PC-3 (cell line): Measurements from ENCODE around the gene LAT. TPM values are rescaled to one million over a fixed set of nuclear protein-coding genes. Genes with fewer than 3 reads are reported as not detected.

Source experiments
- ATAC-seq: fragments of 200-7000 bp; cut with Tn5 transposase; 2 replicates; pipeline ENCODE4 v1.9.1; 2020; ENCODE audit warnings: mild to moderate bottlenecking, moderate library complexity
- BruUV-seq: library from RNA; stranded (reverse); fragments of 400-500 nt; replicated peaks from 2 replicates; lab custom pipeline; 2021; lab: Mats Ljungman, UMichigan
- CTCF ChIA-PET: fragments of 300-600 bp; sonication (Branson Sonifier 250); formaldehyde crosslinking; loops from one replicate; lab custom pipeline; 2022; ENCODE audit warnings: antibody characterized with exemption; lab: Charles Lee
- POLR2A ChIA-PET: fragments of 300-600 bp; sonication (Branson Sonifier 250); formaldehyde crosslinking; loops from one replicate; lab custom pipeline; 2022; ENCODE audit warnings: antibody characterized with exemption; ENCODE audit not compliant: unreplicated experiment; lab: Charles Lee
- DNase-seq: peaks from one replicate; pipeline ENCODE4 v3.0.0-alpha.2; 2015
- H2AFZ ChIP-seq: fragments of 300-600 bp; sonication (generic); 2 replicates; pipeline ENCODE4 v1.6.0; 2016; ENCODE audit warnings: antibody characterized with exemption, low read length
- H3F3A ChIP-seq: fragments of 300-600 bp; sonication (generic); one replicate; pipeline ENCODE4 v1.6.0; 2017; ENCODE audit warnings: antibody characterized with exemption, low read length, control low read depth, mild to moderate bottlenecking; ENCODE audit not compliant: unreplicated experiment
- H3K27ac ChIP-seq: fragments of 300-600 bp; sonication (generic); 2 replicates; pipeline ENCODE4 v1.5.1; 2016; ENCODE audit warnings: mild to moderate bottlenecking, low read length
- H3K27me3 ChIP-seq: fragments of 300-600 bp; sonication (generic); 2 replicates; pipeline ENCODE4 v1.6.1; 2016; ENCODE audit warnings: low read length, mixed read lengths
- H3K36me3 ChIP-seq: fragments of 300-600 bp; sonication (generic); 2 replicates; pipeline ENCODE4 v1.6.1; 2016; ENCODE audit warnings: low read depth, mixed run types, low read length, mixed read lengths
- H3K4me1 ChIP-seq: fragments of 300-600 bp; sonication (generic); 2 replicates; pipeline ENCODE4 v1.5.1; 2016; ENCODE audit warnings: low read length; ENCODE audit not compliant: insufficient read depth
- H3K4me2 ChIP-seq: fragments of 300-600 bp; sonication (generic); 2 replicates; pipeline ENCODE4 v1.6.0; 2016; ENCODE audit warnings: low read length
- H3K4me3 ChIP-seq: fragments of 300-600 bp; sonication (generic); 2 replicates; pipeline ENCODE4 v1.5.1; 2016; ENCODE audit warnings: mild to moderate bottlenecking, low read length, mixed read lengths
- H3K79me2 ChIP-seq: fragments of 300-600 bp; sonication (generic); 2 replicates; pipeline ENCODE4 v1.6.1; 2017; ENCODE audit warnings: low read length, mixed read lengths
- H3K9ac ChIP-seq: fragments of 300-600 bp; sonication (generic); 2 replicates; pipeline ENCODE4 v1.6.0; 2016; ENCODE audit warnings: mild to moderate bottlenecking, low read length
- H3K9me2 ChIP-seq: fragments of 300-600 bp; sonication (generic); replicated peaks from 2 replicates; pipeline ENCODE4 v1.6.1; 2016; ENCODE audit warnings: mixed run types, low read length, mixed read lengths
- H3K9me3 ChIP-seq: fragments of 300-600 bp; sonication (generic); 2 replicates; pipeline ENCODE4 v1.6.1; 2016; ENCODE audit warnings: low read length, mixed read lengths
- H4K20me1 ChIP-seq: fragments of 300-600 bp; sonication (generic); 2 replicates; pipeline ENCODE4 v1.6.1; 2016; ENCODE audit warnings: low read length, mixed read lengths
- EZH2 ChIP-seq: fragments of 300-600 bp; sonication (generic); IDR thresholded peaks from one replicate; pipeline ENCODE4 v1.6.1; 2017; ENCODE audit warnings: antibody characterized with exemption, mild to moderate bottlenecking, low read length; ENCODE audit not compliant: unreplicated experiment
- EZH2phosphoT487 ChIP-seq: fragments of 300-600 bp; sonication (generic); IDR thresholded peaks from 2 replicates; pipeline ENCODE4 v1.6.1; 2018; ENCODE audit warnings: mild to moderate bottlenecking, antibody characterized with exemption, low read length, borderline replicate concordance
- intact Hi-C: fragments of 100-400 bp; cut with micrococcal nuclease; formaldehyde crosslinking; loops from 2 replicates; pipeline ENCODE4 v1.9.0; 2023
- total RNA-seq: library from RNA; depleted of rRNA; stranded (reverse); fragments of >200 nt; gene quantifications from 2 replicates; pipeline ENCODE4 v1.2.3, GENCODE V29; 2014
- TF ChIP-seq, protein P1 (sequence below): fragments of 300-600 bp; sonication (generic); conservative IDR thresholded peaks from 2 replicates; pipeline ENCODE4 v1.5.1; 2017; ENCODE audit warnings: antibody characterized with exemption, low read depth, mild to moderate bottlenecking, low read length

Gene LAT
- total RNA-seq, 1 experiment from 2014 or later: 1.0 TPM

GRCh38 chr16:29024278-29024677, 39.4 kb downstream of the LAT start:
- ChIA-PET POLR2A (no interaction called here), CTCF (no interaction called here)
- no peak overlapping the region for H3K9ac ChIP-seq
- H3K4me3 ChIP-seq: no peak overlapping the region
- H3K9me3 ChIP-seq: no peaks in the 10 kb centered on the region
- no peak overlapping the region for H3K4me2 ChIP-seq
- H3K9me2 ChIP-seq: no peaks in the 10 kb centered on the region
- H3K4me1 ChIP-seq: peaks cover 17% of the 10 kb centered on the region
- no peaks in the 10 kb centered on the region for H3K36me3 ChIP-seq
- TF ChIP-seq, protein P1, sequence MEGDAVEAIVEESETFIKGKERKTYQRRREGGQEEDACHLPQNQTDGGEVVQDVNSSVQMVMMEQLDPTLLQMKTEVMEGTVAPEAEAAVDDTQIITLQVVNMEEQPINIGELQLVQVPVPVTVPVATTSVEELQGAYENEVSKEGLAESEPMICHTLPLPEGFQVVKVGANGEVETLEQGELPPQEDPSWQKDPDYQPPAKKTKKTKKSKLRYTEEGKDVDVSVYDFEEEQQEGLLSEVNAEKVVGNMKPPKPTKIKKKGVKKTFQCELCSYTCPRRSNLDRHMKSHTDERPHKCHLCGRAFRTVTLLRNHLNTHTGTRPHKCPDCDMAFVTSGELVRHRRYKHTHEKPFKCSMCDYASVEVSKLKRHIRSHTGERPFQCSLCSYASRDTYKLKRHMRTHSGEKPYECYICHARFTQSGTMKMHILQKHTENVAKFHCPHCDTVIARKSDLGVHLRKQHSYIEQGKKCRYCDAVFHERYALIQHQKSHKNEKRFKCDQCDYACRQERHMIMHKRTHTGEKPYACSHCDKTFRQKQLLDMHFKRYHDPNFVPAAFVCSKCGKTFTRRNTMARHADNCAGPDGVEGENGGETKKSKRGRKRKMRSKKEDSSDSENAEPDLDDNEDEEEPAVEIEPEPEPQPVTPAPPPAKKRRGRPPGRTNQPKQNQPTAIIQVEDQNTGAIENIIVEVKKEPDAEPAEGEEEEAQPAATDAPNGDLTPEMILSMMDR: no peak
- no peak for TF ChIP-seq EZH2
- TF ChIP-seq EZH2phosphoT487: no peak
- no peaks in the 10 kb centered on the region for H4K20me1 ChIP-seq
- BruUV-seq: no TSS peak
- intact Hi-C loops: no loop called here
- H3K27me3 ChIP-seq: no peaks in the 10 kb centered on the region
- DNase-seq (no peak), ATAC-seq (no peak)
- no peak overlapping the region for H3K27ac ChIP-seq
- no peaks in the 10 kb centered on the region for H3K79me2 ChIP-seq
- no peaks in the 10 kb centered on the region for H3F3A ChIP-seq
- no peak overlapping the region for H2AFZ ChIP-seq

DNA sequence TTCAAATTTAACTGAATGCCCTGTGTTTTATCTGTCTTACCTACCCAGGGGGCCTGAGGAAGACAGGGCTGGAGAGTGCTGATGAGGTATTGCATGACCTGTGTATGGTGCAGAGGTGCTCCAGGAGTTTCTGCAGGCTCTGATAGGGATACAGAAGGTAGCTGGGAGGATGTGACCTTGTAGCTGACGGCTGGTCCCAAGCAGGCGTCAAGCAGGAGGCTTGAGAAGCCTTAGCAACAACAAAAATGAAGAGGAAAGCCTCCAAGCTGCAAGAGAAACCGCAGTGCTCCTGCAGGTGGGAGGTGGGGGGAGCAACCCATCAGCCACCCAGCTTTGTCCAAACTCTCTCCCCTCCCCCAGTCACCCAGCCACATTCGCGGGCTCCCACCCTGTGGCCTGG, 40.4 kb downstream of the LAT start:
- H3K27me3 ChIP-seq: no peaks in the 10 kb centered on the region
- H3K27ac ChIP-seq: no peak overlapping the region
- ChIA-PET CTCF (no interaction called here), POLR2A (no interaction called here)
- no peaks in the 10 kb centered on the region for H3K36me3 ChIP-seq
- H3K4me3 ChIP-seq: no peak overlapping the region
- H4K20me1 ChIP-seq: no peaks in the 10 kb centered on the region
- no peak overlapping the region for H2AFZ ChIP-seq
- no peak overlapping the region for H3K4me2 ChIP-seq
- no peak for ATAC-seq
- intact Hi-C loops: no loop called here
- no peak for TF ChIP-seq EZH2phosphoT487
- TF ChIP-seq, protein P1: no peak
- H3F3A ChIP-seq: no peaks in the 10 kb centered on the region
- no peak overlapping the region for H3K9ac ChIP-seq
- no peaks in the 10 kb centered on the region for H3K9me3 ChIP-seq
- H3K79me2 ChIP-seq: no peaks in the 10 kb centered on the region
- BruUV-seq: no TSS peak
- H3K9me2 ChIP-seq: no peaks in the 10 kb centered on the region
- peaks cover 21% of the 10 kb centered on the region for H3K4me1 ChIP-seq
- DNase-seq: no peak

DNA sequence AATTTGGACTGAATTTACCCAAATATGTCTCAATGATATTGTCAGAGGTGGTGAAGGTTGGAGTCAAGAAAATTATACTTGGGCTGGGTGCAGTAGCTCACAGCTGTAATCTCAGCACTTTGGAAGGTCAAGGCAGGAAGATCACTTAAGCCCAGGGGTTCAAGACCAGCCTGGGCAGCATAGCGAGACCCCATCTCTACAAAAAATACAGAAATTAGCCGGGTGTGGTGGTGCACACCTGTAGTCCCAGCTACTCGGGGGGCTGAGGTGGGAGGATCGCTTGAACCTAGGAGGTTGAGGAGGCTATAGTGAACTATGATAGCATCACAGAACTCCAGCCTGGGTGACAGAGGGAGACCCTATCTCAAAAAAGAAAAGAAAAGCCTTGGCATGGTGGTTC, 40.9 kb downstream of the LAT start:
- H3K9me3 ChIP-seq: no peaks in the 10 kb centered on the region
- ChIA-PET POLR2A (no interaction called here), CTCF (no interaction called here)
- ATAC-seq (no peak), DNase-seq (no peak)
- H3K4me1 ChIP-seq: peaks cover 21% of the 10 kb centered on the region
- H3K4me2 ChIP-seq: no peak overlapping the region
- H3K27me3 ChIP-seq: no peaks in the 10 kb centered on the region
- no peaks in the 10 kb centered on the region for H3F3A ChIP-seq
- no peaks in the 10 kb centered on the region for H4K20me1 ChIP-seq
- H3K9ac ChIP-seq: no peak overlapping the region
- no peak overlapping the region for H2AFZ ChIP-seq
- no peak for TF ChIP-seq EZH2phosphoT487
- TF ChIP-seq, protein P1: no peak
- no peak for TF ChIP-seq EZH2
- no peaks in the 10 kb centered on the region for H3K9me2 ChIP-seq
- no TSS peak for BruUV-seq
- no peak overlapping the region for H3K27ac ChIP-seq
- H3K79me2 ChIP-seq: no peaks in the 10 kb centered on the region
- no peaks in the 10 kb centered on the region for H3K36me3 ChIP-seq
- intact Hi-C loops: no loop called here
- H3K4me3 ChIP-seq: no peak overlapping the region
